Activated CD4-positive, alpha-beta T cell treated with anti-CD3 and anti-CD28 coated beads for 48 hours (primary cell): ENCODE results near the gene HABP2.
A peak's percentile ranks its signal among the peaks of the same experiment; 100 is the strongest.

ENCODE experiments used
- DNase-seq: peaks from one replicate; pipeline ENCODE4 v3.0.0-alpha.2; 2020

The HABP2 gene

GRCh38 chr10:113552701-113553100 is at the start of gene HABP2:
HABP2 (plus strand) TSS chr10:113553053; CDS start chr10:113553122, 69 bp downstream.
- no peak for DNase-seq

GRCh38 chr10:113503930-113504329 is 48.9 kb upstream of the HABP2 start:
- DNase-seq: no peak

- no peak for DNase-seq
These were observed 48.4 kb upstream of the HABP2 start for GRCh38 chr10:113504423-113504822.

- DNase-seq: no peak
These were observed 46.4 kb upstream of the HABP2 start for GRCh38 chr10:113506476-113506875.

- DNase-seq: no peak
These were observed 41.4 kb upstream of the HABP2 start for GRCh38 chr10:113511419-113511818.

GRCh38 chr10:113515161-113515560 is 37.7 kb upstream of the HABP2 start:
- no peak for DNase-seq

- no peak for DNase-seq
These were observed 37.3 kb upstream of the HABP2 start for GRCh38 chr10:113515601-113516000.

- DNase-seq: no peak
These were observed 36.8 kb upstream of the HABP2 start for GRCh38 chr10:113516061-113516460.

- DNase-seq: no peak
These were observed 35.5 kb upstream of the HABP2 start for GRCh38 chr10:113517165-113517900.

GRCh38 chr10:113517901-113518260 is 35.0 kb upstream of the HABP2 start:
- DNase-seq: no peak

GRCh38 chr10:113518415-113518814 is 34.4 kb upstream of the HABP2 start:
- DNase-seq: no peak

- DNase-seq: no peak
These were observed 33.8 kb upstream of the HABP2 start for GRCh38 chr10:113518816-113519591.

GRCh38 chr10:113519681-113520115 is 33.2 kb upstream of the HABP2 start:
- no peak for DNase-seq

GRCh38 chr10:113520261-113520660 is 32.6 kb upstream of the HABP2 start:
- no peak for DNase-seq

GRCh38 chr10:113520690-113521474 is 32.0 kb upstream of the HABP2 start:
- peak; percentile 49 for DNase-seq

- no peak for DNase-seq
These were observed 31.4 kb upstream of the HABP2 start for GRCh38 chr10:113521475-113521795.

- no peak for DNase-seq
These were observed 30.4 kb upstream of the HABP2 start for GRCh38 chr10:113522460-113522859.

- no peak for DNase-seq
These were observed 29.8 kb upstream of the HABP2 start for GRCh38 chr10:113523071-113523470.

- DNase-seq: no peak
These were observed 29.2 kb upstream of the HABP2 start for GRCh38 chr10:113523628-113524027.

- DNase-seq: no peak
These were observed 28.7 kb upstream of the HABP2 start for GRCh38 chr10:113524120-113524519.

GRCh38 chr10:113524539-113525490 is 28.0 kb upstream of the HABP2 start:
- no peak for DNase-seq

- no peak for DNase-seq
These were observed 27.1 kb upstream of the HABP2 start for GRCh38 chr10:113525713-113526112.
